ENCODE results near the gene B3GAT1.

Gene B3GAT1

DNA sequence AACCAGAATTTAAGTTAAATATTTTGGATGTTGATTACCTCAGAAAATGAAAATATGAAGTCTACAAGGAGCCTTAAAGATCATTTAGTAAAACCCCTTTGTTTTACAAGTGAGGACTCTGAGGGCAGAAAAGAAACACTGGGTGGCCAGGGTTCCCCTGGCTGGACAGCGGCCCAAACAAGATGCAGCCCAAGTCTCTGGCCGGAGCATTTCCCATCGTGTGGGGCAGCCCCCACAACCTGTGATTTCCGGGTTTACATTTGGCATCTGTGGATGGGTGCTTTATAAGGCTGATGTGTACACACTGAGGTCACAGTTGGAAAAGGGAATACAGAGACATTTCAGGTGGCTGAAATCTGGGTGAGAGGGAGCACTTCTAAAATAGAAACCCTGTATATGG is 28.8 kb upstream of the B3GAT1 start:
- DNase-seq: no peak

DNA sequence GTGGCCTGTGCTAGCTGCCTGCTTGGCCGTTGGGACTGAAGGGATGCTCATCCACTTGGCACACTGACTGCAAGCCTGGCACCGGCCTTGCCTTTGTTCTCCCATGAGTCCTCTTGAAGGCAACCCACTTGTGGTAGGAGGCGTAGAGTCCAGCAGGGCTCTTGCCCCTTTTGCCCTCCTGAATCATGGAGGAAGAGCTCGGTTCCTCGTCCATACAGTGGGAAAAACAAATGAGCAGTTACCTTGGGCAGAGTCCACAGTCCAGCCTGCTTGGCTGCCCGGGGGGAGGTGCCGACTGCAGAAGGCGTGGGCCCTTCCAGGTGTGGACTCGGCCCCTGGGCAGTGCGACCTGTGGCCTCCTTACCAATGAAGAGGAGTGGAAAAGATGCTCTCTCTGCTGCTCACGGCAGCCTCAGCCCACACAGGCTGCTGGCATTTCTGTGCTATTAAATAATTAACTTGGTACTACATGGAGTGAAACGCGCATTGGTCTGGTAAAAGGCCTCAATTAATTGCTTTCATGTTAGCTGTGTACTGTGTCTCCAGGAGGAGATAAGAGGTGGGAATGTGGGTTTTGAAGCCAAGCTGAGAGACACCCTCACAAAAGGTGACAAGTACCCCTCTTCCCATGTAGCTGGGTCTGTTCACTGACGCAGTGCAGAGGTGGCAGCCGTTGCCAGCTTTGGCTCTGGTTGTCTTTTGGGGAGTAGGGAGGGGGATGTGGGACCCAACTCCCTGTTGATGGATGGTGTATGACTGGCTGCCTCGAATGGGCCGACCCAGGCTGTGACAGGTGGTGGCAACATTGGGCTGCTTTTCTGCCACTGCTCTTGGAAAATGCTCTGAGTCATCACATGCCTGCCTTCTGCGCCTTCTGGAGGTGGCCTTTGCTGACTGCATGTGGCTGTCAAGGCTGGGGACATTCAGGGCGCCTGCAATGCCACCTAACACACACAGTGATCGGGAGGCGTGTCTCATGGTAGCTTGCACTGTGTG is 26.8 kb upstream of the B3GAT1 start:
- DNase-seq: no peak

DNA sequence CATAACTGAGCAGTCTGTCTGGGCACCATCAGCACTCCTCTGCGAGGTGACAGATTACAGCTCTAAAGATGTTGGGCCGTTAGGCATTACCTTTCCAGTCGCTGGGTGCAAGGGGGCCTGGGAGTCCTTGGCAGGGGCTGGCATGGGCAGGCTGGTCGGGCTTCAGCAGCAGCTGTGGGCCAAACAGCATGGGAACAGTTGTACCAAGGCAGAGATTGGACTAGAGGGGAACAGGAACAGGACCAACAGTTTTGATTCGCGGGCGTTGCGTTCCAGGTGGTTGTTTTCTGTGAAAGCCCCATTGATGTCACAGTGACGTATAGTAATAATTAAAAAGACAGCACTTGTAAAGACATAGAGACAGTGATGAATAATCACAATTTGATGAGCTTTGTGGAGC is 25.8 kb upstream of the B3GAT1 start:
- no peak for DNase-seq

DNA sequence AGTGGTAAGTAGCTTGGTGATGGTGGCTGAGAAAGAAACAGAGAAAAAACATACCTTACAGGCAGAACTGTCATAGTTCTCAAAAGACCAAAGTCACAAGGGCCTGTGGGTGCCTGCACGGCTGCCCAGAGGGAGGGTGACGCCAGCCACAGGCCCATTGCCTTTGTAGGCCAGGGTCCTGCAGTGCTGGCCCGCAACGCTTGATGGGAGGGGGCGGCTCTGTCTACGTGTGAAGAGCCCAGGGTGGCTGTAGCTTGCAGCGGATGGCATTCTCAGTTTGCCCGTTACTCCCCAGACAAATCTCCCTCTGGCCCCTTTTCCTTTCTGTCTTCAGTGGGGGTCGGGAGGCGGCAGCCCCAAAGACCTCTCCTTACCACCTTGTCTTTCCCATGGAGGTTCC is 24.7 kb upstream of the B3GAT1 start:
- no peak for DNase-seq

DNA sequence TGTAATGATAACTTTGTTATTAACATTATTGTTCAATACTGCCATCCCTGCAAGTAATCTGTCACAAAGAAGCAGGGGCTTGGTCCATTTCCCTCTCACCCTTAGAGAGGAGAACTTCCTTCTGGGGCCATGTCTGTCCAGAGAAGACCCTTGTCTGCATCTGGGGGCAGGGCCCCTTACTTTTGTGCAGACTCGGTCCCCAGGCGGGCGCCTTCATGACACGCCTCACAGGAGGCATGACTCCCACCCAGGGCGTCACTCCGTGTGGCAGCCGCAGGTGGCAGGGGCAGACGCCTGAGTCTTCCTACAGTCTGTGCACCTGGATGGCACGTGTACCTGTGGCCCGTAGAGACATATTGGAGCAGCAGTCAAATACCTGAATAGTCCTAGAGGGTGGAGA is 21.8 kb upstream of the B3GAT1 start:
- DNase-seq: no peak

DNA sequence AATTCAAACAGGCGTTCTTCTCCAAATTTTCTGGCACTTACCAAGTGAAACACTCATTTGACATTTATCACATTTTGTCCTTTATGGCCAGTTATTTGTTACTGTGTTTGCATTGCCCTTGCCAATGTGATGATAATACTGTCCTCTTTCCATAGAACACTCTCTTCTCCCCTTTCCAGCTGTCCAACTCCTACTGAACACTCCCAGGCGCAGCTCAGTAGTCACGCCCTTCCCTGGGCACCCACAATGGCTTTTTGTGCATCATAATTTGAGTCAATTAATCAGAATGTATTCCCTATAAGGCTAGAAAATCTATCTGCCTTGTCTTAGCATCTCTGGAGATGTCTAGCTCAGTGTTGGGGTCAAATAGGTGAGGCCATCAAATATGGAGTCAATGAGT is 21.2 kb upstream of the B3GAT1 start:
- no peak for DNase-seq

DNA sequence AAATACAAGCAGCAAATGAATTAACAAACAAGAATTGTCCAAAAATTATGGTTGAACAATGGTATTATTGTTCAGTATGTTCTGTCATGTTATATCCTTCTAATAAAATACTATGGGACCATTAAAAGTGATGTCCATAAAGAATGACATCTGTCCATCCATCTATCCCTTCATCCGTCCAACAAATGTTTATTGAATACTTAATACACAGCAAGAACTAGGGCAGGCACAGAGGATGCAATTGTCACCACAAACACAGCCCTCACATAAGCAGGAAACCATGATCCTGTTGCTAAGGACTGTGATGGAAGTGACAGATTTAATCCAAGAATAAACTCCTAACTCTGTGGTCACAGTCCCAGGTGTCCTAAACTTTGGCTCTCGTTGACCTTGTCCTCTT is 20.7 kb upstream of the B3GAT1 start:
- no peak for DNase-seq

DNA sequence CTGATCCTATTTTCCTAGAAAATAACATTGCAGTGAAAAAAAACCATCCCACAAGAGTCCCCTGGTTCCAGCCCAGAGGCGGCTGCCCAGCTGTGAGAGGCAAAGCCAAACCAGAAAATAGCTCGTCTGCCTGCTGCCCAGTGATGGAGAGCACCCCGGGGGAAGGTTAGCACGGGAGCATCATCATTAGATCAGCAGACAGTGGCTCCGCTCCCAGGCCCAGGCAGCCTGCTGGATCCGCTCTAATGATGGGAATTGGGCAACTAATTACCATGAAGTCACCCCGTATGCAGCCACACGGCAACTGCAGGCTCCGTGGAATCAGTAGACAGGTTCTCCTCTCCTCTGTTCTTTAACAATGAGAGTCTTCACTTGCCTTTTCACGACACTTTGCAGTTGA is 17.1 kb upstream of the B3GAT1 start:
- no peak for DNase-seq

DNA sequence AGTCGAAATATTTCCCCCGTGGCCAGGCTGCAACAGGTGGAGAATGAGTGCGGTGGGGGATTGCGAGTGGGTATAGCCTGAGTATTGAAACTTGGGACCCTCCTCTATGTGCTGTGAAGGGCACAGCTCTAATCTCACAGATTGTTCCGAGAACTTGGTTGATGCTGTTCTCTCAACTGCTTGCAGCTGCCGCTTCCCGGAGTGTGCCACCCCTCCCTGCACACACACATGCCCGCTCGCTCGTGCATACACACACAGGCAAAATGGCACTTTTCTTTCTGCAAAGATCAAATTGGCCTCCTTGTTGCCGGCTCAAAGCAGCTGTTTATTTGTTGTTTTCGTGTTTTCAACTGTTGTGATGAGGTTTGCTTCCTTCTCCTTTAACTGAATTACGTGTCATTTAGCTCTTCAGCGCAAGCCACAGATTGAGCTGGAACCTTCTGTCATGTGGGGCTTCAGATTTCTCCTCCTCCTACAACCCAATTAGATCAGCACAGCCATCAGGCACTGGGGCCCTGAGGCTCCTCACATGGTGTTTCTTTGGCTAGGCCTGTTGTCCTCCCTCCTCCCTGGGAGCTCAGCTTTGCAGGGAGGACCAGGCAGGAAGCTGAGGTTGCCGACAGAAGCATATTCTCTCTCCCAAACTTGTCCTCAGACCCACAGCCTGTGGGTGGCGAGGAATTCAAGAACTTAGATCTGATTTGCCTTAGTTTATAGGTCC is 13.9 kb upstream of the B3GAT1 start:
- DNase-seq: no peak

DNA sequence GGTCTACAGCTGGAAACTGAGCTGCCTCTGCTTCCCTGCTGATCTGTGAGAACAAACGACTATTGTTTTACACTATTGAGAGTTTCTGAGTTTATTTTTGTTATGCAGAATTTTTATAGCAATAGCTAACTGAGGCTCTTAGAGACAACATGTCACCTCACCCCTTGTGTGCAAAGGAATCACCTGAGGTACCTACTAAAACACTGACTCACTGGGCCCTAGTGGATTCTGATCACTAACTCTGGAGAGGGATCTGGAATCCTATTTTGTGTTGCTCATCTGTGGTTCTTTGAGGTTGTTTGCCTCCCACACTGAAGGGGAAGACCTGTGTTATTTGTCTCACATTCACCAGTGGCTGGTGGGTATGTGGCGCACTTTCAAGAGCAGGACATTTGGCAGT is 13.4 kb upstream of the B3GAT1 start:
- no peak for DNase-seq

DNA sequence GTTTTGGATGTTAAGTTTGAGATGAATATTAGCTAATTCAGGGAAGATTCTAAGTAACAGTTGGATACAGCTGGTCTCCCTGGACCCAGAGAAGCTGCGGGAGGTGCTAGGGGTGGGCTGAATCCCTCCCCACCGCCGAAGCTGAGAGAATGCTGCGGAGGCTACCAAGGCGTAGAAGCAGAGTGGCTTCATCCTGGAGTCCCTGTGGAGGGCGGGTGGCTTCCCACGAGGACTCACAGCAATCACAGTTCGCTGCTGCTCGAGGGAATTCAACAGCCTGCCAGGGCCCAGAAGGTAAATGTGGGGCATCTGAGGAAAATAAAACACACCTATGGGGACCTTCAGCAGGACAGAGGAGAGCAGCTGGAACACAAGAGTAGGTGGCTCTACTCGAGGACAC is 11.1 kb upstream of the B3GAT1 start:
- no peak for DNase-seq

DNA sequence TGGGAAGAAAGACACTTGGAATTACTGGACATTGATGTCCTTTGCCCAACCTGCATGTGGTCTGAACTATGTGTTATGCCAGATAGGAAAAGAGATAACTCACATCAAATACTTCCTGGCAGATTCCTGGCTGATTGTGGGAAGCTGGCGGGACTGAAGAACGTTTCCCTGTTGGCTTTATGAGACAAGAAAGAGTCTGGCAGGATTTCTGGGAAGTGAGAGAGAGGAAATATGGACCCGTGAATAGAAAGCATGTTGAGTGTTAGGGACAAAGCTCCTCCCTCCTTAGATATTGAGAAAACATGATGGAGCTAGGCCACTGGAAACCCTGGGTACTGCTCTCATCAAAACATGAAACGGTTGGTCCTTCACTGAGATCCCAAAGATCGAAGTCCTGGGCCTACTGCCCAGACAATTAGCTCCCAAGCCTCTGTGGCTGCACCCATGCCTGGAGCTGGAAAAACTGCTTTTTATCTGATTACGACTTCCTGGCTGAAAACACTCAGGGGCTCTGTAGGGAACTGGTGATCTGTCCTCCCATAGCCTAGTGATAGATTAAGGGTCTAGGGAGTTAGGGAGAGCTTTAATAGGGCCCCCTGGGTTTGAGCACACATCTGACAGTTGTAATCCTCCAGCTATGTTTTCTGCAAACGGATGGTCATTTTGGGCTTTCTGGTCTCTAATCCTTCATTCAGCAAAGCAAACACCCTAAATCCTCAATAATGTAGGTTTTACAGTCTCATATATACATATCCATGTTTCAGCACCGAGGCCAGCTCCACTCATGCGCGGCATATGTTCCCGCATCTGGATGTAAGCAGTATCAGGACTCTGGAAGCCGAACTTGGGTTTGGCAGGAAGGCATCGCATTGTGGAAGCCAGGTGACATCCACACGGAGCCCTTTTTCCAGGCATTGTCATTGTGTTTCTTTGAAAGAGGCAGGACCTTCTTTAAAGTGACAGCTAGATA is 6.1 kb upstream of the B3GAT1 start:
- DNase-seq: no peak

DNA sequence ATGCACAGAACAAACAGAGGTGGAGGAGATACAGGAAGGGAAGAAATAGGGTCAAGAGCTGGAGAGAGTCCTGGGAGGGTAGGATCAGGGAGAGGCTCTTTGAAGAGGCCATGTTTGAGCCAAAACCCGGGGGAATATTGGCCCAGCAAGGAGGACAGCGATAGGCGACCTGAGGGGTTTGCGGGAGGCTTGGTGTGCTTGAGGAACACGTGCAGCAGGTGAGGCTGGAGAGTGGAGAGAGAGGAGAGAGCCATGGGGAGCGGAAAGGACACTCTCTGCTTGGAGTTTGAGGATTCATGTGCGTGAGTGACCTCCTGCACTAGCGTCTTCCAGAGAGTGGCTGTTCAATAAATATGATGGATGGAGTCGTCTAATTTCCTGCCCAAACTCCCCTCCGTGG is 4.7 kb upstream of the B3GAT1 start:
- no peak for DNase-seq

DNA sequence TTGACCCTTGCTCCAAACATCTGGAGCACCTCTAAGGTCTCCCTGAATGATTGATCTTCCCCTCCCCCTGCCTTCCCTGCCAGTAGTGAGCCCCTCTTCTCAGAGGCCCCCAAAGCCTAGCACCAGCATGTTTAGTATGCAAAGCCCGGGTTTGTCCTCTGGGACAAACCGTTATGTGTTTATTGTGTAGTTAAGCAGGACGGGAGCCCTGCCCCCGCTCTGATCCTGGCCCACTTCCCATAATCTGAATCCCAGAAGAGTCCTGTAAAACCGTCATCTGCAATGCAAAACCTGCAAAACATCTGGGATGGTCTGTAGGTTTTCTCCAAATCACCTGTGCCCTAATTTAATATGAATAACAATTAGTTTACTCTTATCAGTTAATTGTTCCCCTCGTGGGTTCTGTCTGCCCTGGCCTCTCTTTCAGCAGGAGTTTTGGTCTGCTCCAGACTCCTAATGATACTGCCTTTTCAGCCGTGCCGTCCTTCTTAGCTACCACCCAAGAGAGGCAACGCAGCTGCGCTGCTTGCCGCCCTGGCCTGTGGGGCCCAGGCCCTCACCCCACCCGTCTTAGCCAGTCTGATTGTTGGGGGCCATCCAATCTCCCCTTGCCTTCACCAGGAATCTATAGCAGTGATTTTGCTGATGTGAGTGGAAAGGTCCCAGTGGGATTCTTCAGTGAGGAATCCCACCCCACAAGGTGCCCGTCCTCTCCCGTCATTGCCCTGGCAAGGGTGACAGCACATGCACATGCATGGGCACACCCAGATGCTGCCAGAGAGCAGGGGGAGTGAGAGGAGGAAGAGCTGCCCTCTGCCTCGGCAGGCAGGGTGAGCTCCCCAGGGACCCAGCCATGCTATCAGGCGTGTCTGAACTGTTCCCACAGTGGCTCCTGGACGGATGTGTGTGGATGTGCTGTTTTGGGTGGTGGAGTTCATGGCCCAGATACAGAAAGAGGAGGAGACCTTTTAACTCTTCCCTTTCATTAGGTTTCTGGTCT is 3.0 kb upstream of the B3GAT1 start:
- DNase-seq: no peak

DNA sequence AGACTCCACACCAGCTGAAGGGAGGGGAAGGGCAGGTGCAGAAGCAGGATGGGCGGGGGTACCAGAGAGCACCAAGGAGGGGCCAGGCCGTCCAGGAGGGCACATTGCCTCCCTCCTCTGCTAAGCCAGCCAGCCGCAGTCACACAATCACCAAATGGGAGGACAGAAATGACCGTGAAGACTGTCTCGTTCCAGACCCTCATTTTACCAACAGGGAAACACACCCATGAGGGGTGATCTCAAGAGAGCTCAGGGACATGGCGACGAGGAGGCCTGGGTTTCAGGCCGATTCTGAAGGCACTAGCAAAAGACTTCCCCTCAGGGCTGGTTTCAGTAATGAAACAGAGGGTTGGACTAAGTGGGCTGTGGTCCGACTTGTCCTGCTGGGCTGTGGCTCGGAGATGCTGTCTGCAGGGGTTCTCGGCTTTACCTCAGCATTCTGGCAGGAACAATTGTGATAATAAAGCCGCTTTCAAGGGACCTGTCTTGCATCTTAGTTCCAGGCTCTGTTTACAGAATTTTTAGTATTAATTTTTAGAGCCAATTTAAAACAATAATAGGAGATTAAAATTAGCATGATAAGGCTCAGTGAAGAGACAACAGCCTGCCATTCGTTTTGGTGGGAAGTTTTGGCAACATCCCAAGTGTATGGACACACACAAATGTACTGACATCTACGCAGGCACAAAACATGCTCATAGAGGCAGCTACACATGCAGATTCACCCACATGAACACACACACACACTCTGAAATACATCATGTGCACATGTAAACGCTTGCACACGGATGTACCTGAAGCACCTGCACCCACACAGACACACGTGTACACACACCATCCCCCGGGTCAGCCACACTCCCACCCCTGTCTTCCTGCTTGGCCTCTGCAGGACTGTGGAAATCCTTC is 2.0 kb upstream of the B3GAT1 start:
- DNase-seq: no peak

DNA sequence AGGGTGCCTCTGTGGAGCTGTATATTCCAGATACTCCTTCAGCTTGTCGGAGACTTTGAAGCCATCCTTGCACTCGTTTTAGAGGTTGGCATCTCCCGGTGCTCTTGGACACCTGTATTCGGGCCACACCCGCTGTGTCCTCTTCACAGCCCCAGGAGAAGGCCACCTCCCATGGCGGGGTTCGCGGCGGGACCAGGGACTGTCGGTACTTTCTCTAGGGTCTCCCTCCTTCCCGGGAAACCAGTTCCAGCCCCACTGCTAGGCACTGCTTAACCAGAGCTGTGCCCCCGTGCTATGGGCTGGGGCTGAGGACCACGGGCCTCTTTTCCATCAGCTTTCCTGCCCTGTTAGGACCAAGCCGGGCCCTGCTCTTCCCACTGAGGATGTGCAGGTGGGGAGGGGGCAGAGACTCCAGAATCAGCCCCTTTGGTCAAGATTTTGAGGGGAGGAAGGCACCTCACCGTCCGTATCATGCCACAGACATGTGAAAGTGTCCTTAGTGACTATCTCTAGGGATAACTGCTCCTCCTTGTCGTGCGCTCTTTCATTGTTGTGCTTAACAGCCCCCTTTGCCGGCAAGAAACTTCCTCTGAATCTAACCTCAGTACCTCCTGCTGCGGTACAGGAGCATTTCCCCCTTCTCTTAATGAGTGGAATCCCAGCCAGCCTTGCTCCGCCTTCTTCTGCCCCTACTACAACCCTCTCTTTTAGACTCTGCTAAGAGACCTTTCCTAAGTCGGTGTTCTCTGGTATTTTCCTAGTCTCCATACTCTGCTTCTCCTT is 1.2 kb upstream of the B3GAT1 start:
- no peak for DNase-seq

DNA sequence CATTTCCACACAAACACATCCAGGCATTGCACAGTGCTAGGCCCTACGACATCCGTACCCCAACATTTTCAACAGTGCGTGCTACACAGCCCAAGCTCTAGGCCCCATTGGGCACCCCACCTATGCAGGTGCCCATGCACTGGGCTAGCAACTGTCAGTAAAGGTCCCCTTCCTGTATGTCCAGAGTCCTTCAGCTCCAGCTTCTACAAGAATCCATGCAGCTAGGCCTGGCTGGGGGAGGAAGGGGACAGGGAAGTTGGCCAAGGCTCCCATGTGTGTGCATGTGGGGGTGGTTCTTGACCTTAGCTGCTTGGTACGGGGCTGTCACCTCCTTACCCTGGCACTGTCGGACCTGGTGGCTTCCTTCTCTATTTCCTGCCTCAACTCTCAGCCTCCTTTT is 1.3 kb downstream of the B3GAT1 start:
- no peak for DNase-seq

DNA sequence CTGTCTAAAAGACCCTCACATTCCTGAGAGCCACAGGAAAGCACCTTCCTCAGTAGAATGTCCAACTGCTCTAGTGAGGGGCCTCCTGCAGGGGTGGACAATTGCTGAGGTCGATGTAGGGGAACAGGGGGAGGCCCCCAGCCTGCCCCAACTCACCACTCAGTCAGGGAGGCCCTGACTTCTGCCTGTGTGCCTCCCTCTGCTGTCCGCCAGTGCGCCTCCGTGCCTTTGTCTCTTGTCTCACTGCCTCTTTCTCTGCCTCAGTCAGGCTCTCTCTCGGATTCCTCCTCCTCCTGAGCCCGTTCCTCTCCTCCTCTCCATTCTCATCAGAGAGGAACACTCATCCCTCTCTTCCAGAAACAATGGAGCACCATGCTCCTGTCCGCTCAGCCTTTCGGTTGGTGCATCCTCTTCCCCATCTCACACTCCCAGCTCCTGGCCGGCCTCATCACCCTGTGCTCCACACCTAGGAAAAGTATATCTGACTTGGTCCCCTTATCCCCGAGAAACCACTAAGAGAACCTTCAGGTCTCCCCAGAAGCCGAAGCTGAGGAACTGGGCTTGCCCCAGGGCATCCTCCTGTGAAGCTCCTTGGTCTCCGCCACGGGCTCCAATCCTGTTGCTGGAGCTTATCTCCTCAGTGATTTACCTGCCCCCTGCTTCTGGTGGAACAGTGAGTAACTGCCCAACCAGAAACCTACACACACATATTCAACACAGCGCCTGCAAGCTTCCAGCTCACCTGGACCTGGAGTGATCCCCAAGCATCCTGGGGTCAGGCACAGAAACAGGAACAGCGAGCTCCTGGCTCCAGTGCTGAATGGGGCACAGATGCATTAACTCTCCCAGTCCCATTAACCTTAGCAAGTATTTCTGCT is 2.3 kb downstream of the B3GAT1 start:
- DNase-seq: no peak

DNA sequence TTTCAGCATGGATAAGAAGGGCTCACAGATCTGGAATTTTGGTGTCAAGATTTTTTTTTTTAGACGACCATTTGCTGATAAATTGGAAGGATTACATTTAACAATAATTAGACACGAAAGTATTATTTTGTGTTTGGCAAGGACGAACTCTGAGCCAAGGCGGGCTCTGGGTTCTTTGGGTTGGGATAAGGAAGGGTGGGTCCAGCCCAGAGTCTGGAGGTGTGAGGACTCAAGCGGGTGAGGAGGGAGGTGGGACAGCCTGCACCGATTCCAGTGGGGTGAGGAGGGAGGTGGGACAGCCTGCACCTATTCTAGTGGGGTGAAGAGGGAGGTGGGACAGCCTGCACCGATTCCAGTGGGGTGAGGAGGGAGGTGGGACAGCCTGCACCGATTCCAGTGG is 4.1 kb downstream of the B3GAT1 start:
- no peak for DNase-seq

Measured in NCI-H1417 treated with DMSO at 0.1 percent for 48 hours (cell line).